HG03045 (cell line): ENCODE results near the gene CDR2L.
"Not testable (repeated sequence)": the region's sequence is repeated elsewhere in the genome, so short reads cannot be mapped to it uniquely, and the experiment has no call there.

Experiments
- ATAC-seq: cut with Tn5 transposase; IDR thresholded peaks from one replicate; pipeline ENCODE4 v1.9.1; 2021; ENCODE audit warnings: mild to moderate bottlenecking, moderate library complexity; ENCODE audit not compliant: unreplicated experiment

The CDR2L gene

DNA sequence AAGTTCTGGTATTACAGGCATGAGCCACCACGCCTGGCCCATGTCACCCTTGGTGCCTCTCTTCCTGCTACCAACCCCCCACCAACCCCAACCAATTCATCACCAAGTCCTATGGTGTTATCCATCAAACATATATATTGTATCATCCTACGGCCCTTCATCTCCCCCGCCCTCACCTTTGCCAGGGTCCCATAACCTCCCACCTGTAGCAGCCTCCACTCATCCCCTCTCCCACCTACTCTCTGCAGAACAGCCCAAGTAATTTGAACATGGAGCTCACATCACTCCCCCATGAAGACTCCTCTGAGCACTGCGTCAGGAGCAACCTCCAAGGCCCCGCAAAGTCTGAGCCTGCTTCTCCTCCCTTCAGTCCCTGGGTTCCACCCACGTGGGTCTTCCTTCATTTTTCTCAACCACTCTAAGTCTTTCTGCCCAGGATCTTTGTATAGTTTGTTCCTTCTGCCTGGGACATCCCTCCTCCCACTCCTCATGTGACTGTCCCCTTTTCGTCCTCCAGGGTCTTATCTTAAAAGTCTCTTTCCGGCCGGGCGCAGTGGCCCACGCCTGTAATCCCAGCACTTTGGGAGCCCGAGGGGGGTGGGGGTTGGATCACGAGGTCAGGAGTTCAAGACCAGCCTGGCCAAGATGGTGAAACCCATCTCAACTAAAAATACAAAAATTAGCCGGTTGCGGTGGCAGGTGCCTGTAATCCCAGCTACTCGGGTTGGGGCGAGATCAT is 7.9 kb upstream of the CDR2L start:
- no peak for ATAC-seq

DNA sequence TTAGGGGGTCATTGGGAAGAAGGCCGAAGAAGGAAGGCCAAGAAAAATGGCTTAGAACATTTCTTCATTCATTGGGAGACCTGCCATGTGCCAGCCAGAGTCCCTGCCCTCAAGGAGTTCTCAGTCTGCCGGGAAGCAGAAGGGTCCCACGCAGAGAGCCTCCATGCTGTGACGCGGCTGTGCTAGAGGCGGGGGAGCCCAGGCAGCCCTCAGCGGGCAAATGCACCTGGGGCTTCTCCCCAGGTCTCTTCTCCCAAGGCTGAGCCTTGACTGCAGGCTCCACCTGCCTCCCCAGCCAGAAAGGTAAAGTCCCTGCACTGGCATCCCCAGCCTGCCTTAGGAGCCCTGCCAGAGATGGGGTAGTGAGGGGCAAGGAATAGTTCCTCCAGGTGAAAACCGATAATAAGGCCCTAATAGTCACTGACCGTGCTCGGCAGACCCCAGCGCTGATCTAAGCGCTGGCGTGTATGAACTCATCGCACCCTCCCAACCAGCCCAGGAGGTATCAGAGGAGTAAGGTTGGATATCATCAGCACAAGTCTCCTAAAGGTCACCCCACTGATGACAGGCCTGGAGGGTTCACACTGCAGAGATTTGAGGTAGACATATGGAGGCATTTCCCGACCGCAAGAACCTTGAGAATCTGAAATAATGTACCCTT is 6.0 kb upstream of the CDR2L start:
- no peak for ATAC-seq

DNA sequence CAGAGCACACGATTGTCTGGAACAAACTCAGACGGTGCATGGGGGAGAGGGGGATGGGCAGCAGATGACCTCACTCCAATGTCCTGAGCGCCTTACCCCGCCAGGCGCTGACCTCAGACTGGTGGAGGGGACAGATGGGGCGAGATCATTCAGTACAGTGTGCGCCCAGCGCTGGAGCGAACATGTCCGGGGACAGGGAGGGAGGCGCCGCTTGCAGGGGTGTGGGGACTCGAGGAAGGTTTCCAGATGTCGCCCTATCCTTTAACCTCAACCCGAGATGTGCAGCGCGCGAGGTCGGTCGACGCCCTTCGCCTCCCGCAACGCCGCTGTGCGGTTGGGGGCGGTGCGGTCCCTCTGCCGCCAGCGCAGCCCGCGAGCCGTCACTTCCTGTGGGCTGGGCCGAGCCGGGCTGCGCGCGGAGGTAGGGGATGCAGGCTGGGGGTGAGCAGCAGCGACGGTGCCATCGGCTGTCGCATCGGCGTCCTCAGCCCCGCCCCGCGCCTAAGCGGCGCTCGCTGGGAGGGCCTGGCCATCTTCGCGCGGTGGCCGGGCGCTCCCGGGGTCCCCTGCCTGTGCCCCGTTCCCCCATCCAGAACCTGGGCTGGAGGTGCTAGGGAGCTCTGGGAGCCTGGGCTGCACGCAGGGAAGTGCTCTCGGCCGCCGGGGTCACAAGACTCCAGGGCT is 5.3 kb upstream of the CDR2L start:
- no peak for ATAC-seq

- ATAC-seq: not testable (repeated sequence)
Measured at GRCh38 chr17:74982663-74983313, 4.6 kb upstream of the CDR2L start.

- ATAC-seq: no peak
Measured at GRCh38 chr17:74986206-74986576, 1.2 kb upstream of the CDR2L start.

DNA sequence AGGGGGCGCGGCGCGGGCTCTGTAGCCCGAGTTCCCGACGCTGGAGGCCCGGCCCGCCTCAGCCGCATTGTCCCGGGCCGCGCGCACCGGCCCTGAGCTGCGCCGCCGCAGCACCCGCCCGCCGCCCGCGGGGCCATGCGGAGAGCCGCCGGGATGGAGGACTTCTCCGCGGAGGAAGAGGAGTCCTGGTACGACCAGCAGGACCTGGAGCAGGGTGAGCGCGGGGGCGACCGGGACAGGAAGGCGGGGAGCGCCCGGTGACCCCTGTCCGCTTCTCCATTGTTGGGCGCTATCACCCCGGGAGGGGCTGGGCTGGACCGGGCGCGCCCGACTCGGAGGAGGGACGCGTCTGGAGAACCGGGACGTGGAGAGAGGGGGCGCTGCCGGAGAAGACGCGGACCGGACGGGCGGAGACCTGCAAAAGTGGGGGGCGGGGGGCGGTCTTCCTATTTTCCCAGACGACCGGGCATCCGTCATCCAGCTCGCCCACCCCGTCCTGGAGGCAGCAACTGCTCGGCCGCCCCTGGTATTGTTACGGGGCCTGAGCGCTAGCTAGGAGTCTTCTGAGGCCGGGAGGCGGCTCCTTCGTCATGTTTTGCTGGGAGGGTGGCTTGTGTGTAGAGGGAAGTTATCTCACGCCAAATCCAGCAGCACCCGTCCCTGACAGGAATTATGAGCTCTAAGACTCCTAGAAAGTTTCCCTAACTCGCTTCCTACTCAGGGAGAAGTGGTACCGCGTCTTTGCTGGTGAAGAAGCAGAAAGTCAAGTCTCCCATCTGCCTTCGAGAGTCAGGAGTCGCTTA is 678 bp downstream of the CDR2L start:
- peak; percentile 40 for ATAC-seq

DNA sequence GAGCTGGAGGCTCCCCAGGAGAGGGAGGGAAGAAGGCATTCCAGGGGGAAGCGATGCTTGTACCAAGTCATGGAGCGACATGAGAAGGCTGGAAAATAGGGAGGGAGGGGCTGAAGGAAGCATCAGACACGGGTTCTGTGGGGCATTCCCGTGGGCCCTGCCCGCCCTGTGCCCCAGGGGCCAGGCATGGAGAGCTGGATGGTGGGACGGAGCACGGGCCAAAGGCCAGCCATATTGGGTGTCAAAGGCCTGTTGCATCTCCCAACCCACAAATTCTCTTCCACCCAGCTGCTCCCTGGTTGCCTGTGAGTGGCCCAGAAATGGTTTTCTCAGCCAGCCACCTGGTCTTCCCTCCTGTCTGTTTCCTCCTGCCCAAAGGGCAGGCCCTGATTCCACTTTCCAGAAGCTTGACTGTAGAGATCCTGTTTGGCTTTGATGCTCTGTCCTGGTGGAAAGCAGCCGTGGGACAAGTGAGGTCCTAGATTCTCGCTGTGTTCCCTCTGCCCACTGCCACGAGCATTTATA is 3.2 kb downstream of the CDR2L start:
- ATAC-seq: no peak

DNA sequence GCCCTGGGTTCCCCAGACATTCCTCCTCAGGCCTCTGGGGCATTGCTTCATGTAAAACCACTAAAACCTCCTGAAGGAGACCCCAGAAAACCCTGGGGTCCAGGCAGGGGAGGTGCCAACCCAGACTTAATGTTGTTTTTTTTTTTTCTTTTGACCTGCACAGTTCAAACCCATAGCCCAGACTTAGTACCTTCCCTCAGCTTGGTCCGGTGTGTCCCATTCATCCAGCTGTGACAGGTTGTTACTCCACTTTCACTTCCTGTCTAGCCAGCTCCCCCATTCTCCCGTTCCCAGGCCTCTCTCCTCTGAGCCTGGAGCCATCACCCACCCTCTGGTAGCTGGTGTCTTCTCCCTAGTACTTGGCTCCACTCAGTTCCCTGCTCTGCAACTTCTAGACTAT is 4.8 kb downstream of the CDR2L start:
- ATAC-seq: no peak

GRCh38 chr17:74994440-74994839 is 7.0 kb downstream of the CDR2L start:
- no peak for ATAC-seq

DNA sequence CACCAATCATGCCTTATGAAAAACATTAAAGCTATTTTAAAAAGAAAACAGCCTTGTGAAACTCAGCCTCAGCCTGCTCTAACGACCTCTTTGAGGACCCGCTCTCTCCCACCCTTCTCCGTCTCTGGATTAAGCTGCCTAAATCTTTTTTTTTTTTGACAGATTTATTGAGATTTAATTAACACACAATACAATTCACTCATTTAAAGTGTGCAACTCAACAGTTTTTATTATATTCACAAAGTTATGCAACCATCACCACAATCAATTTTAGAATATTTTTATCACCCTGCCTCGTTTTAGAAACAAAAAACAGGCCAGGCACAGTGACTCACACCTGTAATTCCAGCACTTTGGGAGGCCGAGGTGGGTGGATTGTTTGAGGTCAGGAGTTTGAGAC is 8.4 kb downstream of the CDR2L start:
- ATAC-seq: no peak

DNA sequence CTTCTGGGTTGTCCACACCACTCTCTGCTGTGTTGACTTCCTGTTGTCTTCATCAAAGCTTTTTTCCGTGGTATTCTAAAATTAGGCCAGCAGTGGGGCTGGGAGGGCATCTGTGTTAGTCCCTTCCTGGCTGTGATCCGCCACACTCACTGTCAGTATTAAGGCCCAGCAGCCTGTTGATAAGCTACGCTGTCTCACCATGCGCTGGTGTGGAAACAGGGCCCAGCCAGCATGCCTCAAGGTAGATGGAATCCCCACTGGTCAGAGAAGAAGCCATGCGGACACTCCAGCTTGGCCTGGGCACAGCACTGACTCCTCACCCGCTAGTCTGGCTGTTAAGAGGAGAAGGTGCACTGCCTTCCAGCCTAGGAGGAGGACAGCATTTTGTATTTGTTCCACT is 11.4 kb downstream of the CDR2L start:
- ATAC-seq: no peak

DNA sequence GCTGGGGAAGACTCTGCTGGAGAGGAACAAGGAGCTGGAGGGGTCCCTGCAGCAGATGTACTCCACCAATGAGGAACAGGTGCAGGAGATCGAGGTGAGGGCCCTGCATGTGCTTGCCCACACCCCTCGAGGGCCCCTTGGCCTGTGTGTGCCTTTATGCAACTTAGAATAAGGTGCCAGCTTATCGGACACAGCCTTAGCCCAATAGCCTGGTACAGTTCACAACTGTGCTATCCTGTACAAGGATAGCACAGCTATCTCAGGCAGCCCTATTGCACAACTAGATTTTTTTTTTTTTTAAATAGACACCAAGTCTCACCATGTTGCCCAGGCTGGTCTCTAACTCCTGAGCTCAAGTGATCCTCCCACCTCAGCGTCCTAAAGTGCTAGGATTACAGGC is 12.1 kb downstream of the CDR2L start:
- ATAC-seq: no peak

GRCh38 chr17:75001915-75002843 is 14.7 kb downstream of the CDR2L start:
- no peak for ATAC-seq

DNA sequence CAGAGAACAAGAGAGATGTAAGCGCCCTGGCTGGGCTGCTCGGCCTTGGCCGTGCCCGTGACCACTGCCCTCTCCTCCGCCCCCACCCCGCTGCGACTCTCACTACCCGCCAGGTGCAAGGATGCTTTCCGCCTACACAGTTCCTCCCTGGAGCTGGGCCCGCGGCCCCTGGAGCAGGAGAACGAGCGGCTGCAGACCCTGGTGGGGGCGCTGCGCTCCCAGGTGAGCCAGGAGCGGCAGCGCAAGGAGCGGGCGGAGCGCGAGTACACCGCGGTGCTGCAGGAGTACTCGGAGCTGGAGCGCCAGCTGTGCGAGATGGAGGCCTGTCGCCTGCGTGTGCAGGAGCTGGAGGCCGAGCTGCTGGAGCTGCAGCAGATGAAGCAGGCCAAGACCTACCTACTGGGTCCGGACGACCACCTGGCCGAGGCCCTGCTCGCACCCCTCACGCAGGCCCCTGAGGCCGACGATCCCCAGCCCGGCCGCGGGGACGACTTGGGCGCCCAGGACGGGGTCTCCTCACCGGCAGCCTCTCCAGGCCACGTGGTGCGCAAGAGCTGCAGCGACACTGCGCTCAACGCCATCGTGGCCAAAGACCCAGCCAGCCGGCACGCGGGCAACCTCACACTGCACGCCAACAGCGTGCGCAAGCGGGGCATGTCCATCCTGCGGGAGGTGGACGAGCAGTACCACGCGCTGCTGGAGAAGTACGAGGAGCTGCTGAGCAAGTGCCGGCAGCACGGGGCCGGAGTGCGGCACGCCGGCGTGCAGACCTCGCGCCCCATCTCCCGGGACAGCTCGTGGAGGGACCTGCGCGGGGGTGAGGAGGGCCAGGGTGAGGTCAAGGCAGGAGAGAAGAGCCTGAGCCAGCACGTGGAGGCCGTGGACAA is 15.9 kb downstream of the CDR2L start:
- ATAC-seq: no peak

DNA sequence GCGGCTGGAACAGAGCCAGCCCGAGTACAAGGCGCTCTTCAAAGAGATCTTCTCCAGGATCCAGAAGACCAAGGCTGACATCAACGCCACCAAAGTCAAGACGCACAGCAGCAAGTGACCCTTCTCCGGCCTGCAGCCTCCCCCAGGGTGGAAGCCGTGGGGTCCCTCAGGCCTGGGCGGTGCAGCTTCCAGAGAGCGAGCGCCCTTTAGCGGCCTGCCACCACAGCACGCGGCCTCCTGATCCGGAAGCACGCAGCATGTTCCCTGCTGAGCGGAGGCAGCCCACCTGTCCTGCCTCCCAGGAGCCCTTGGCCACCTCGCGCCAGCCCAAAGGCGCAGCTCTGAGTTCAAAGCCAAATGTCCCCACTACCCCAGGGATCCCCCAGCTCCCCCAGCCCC is 16.5 kb downstream of the CDR2L start:
- no peak for ATAC-seq

- no peak for ATAC-seq
Measured at GRCh38 chr17:75004371-75004770, 16.9 kb downstream of the CDR2L start.

- no peak for ATAC-seq
Measured at GRCh38 chr17:75005291-75005690, 17.9 kb downstream of the CDR2L start.

DNA sequence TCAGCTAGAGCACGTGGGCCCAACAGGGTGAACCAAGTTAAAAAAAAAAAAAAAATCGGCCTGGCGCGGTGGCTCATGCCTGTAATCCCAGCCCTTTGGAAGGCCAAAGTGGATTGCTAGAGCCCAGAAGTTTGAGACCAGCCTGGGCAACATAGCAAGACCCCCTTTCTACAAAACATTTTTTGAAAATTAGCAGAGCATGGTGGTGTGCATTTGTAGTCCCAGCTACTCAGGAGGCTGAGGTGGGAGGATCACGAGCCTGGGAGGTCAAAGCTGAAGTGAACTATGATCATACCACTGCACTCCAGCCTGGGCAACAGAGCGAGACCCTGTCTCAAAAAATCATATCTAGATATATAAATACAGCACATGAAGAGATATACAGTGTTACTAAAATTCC is 18.7 kb downstream of the CDR2L start:
- not testable (repeated sequence) for ATAC-seq

DNA sequence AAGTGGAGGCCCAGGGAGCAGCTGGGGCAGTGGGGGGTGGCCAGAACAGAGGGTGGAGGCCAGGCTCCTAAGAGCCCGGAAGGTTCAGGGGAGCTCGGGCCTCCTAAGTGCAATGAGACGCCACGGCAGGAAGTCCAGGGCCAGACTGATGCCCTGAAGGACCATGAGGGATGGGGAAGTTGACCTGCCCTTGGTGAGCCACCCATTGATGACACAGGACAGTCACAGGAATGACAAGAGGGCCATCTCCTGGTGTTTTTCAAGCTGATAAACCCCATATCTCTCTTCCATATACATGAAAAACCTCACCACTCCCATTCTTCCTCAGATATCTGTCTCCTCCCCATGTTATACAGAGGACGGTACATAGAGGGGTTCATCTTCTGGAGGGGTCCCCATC is 19.2 kb downstream of the CDR2L start:
- ATAC-seq: no peak
